Left ventricle myocardium inferior (tissue), 1 donor: ENCODE results near the gene MYO5B. TPM values are rescaled to one million over a fixed set of nuclear protein-coding genes. Genes with fewer than 3 reads are reported as not detected.

Experiments
- DNase-seq: peaks from one replicate; pipeline ENCODE4 v3.0.0-alpha.2; 2020
- H3K27ac ChIP-seq: fragments of 200-600 bp; replicated peaks from 2 replicates; pipeline ENCODE4 v1.8.0; 2021
- H3K27me3 ChIP-seq: fragments of 200-600 bp; 2 replicates; pipeline ENCODE4 v1.8.0; 2021; ENCODE audit warnings: low read depth
- H3K36me3 ChIP-seq: fragments of 200-600 bp; 2 replicates; pipeline ENCODE4 v1.8.0; 2021
- H3K4me1 ChIP-seq: fragments of 200-600 bp; 2 replicates; pipeline ENCODE4 v1.8.0; 2021
- H3K4me3 ChIP-seq: fragments of 200-600 bp; 2 replicates; pipeline ENCODE4 v1.8.0; 2021; ENCODE audit warnings: mild to moderate bottlenecking, moderate library complexity
- H3K9me3 ChIP-seq: fragments of 200-600 bp; replicated peaks from 2 replicates; pipeline ENCODE4 v1.8.0; 2021
- CTCF ChIP-seq: fragments of 200-600 bp; IDR thresholded peaks from 2 replicates; pipeline ENCODE4 v1.8.0; 2021; ENCODE audit warnings: antibody characterized with exemption, mild to moderate bottlenecking, borderline replicate concordance
- intact Hi-C: fragments of 100-400 bp; cut with micrococcal nuclease; formaldehyde crosslinking; loops from one replicate; pipeline ENCODE4 v1.11.0; 2022
- total RNA-seq: library from RNA; stranded (reverse); fragmentation: NEBNext Ultra II Directional; extraction: Animal tissue kit (Norgen Biotek cat#: 25700); gene quantifications from one replicate; pipeline ENCODE4 v1.2.1, GENCODE V29; 2021
- donor health status: DM: no; HTN: yes; CAD: no; lungs with severe emphysema.

MYO5B gene
- total RNA-seq, 1 donor from 2014 or later, result 0.44 TPM

- Histone ChIP-seq H3K27me3 (peaks cover 19% of the 10 kb centered on the region), H3K36me3 (no peaks in the 10 kb centered on the region), H3K27ac (no peak overlapping the region), H3K4me3 (no peak overlapping the region), H3K9me3 (no peaks in the 10 kb centered on the region), H3K4me1 (no peaks in the 10 kb centered on the region)
- intact Hi-C loops, result no loop called here
- no peak for DNase-seq
- TF ChIP-seq CTCF, result no peak
These were observed 260.5 kb downstream of the MYO5B start for GRCh38 chr18:49934457-49934856.

- Histone ChIP-seq H3K27me3 (peaks cover 21% of the 10 kb centered on the region), H3K27ac (no peak overlapping the region), H3K4me3 (no peak overlapping the region), H3K36me3 (no peaks in the 10 kb centered on the region), H3K4me1 (no peaks in the 10 kb centered on the region), H3K9me3 (no peaks in the 10 kb centered on the region)
- DNase-seq, result no peak
- no peak for TF ChIP-seq CTCF
- intact Hi-C loops, result no loop called here
These were observed 261.3 kb downstream of the MYO5B start for GRCh38 chr18:49933530-49934128.

- no peak for TF ChIP-seq CTCF
- H3K27ac ChIP-seq, result no peak overlapping the region
- peaks cover 27% of the 10 kb centered on the region for H3K27me3 ChIP-seq
- intact Hi-C loops, result no loop called here
- H3K4me1 ChIP-seq, result no peaks in the 10 kb centered on the region
- no peaks in the 10 kb centered on the region for H3K9me3 ChIP-seq
- no peaks in the 10 kb centered on the region for H3K36me3 ChIP-seq
- no peak overlapping the region for H3K4me3 ChIP-seq
- DNase-seq, result no peak
These were observed 263.2 kb downstream of the MYO5B start for GRCh38 chr18:49931760-49932159.

GRCh38 chr18:49931179-49931578 is 263.8 kb downstream of the MYO5B start:
- H3K27ac ChIP-seq, result no peak overlapping the region
- no peak for DNase-seq
- intact Hi-C loops, result no loop called here
- no peak for TF ChIP-seq CTCF
- no peaks in the 10 kb centered on the region for H3K36me3 ChIP-seq
- no peak overlapping the region for H3K4me3 ChIP-seq
- H3K27me3 ChIP-seq, result peaks cover 28% of the 10 kb centered on the region
- H3K9me3 ChIP-seq, result no peaks in the 10 kb centered on the region
- no peaks in the 10 kb centered on the region for H3K4me1 ChIP-seq

GRCh38 chr18:49926106-49926745 is 268.7 kb downstream of the MYO5B start:
- Histone ChIP-seq H3K4me1 (no peaks in the 10 kb centered on the region), H3K27ac (no peak overlapping the region), H3K4me3 (no peak overlapping the region), H3K9me3 (no peaks in the 10 kb centered on the region), H3K36me3 (no peaks in the 10 kb centered on the region), H3K27me3 (peaks cover 75% of the 10 kb centered on the region)
- intact Hi-C loops, result no loop called here
- no peak for DNase-seq
- TF ChIP-seq CTCF, result no peak
